ENCODE data around the gene TAF4.

- TF ChIP-seq BHLHE40 (IDR thresholded peaks at IDR 0.05; ENCODE audit: borderline replicate concordance) (no peak), ARNT (IDR thresholded peaks at IDR 0.05) (no peak), FOXM1 (IDR thresholded peaks at IDR 0.05; ENCODE audit: borderline replicate concordance) (no peak), ELF4 (IDR thresholded peaks at IDR 0.05) (no peak), SP1 (IDR thresholded peaks at IDR 0.05) (no peak), FOXK2 (IDR thresholded peaks at IDR 0.05) (no peak), L3MBTL2 (conservative IDR thresholded peaks at IDR 0.05) (no peak), PKNOX1 (IDR thresholded peaks at IDR 0.05) (no peak), HDGF (IDR thresholded peaks at IDR 0.05; ENCODE audit: borderline replicate concordance) (no peak), SUZ12 (IDR thresholded peaks at IDR 0.05) (no peak)
Measured at GRCh38 chr20:61988665-61989064, 77.0 kb downstream of the TAF4 start.

Data from HEK293T (cell line).